GM21390 (cell line): Measurements from ENCODE around the gene RAB25.
A peak's percentile ranks its signal among the peaks of the same experiment; 100 is the strongest.

Experiments
- ATAC-seq: cut with Tn5 transposase; IDR thresholded peaks from one replicate; pipeline ENCODE4 v1.9.1; 2021; ENCODE audit not compliant: unreplicated experiment

Gene RAB25

DNA sequence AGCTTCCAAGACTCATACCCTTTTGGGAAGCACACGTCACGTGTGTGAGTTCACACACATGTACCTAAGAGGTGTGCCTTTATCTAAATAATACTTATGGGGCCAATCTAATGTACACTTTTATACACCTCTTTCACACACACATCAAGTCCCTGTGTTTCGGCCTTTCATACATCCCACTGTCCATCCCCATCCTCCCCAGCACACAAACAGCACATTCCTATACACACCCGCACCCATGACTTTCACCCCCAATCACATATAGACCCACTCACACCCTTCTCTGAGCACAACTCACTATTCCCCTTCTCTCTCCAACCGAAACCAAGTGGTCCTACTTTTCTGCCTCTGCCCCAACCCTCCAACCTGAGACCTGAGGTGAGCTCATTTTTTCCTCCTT is 17.8 kb downstream of the RAB25 start:
- no peak for ATAC-seq

DNA sequence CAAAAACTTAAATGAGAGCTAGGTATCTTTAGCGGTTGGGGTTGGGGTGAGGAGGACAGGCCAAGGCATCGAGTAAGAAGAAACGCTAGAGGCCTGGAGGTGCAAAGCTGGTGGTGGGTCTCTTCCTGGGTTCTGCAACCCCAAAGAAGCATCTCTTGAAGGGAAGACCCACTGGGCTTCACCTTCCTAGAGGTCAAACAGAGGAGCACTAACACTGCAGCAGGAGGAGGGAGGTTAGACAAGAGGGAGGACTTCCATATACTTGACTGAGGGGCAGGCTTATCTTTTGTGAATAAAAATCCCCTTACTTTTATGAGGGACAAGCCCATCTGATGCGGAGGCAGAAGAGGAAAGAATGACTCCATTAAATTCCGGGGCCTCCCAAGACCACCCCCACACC is 18.8 kb downstream of the RAB25 start:
- no peak for ATAC-seq

- ATAC-seq, result no peak
These were observed 19.4 kb downstream of the RAB25 start for GRCh38 chr1:156080241-156080862.

GRCh38 chr1:156080863-156081179 is 19.9 kb downstream of the RAB25 start:
- no peak for ATAC-seq

DNA sequence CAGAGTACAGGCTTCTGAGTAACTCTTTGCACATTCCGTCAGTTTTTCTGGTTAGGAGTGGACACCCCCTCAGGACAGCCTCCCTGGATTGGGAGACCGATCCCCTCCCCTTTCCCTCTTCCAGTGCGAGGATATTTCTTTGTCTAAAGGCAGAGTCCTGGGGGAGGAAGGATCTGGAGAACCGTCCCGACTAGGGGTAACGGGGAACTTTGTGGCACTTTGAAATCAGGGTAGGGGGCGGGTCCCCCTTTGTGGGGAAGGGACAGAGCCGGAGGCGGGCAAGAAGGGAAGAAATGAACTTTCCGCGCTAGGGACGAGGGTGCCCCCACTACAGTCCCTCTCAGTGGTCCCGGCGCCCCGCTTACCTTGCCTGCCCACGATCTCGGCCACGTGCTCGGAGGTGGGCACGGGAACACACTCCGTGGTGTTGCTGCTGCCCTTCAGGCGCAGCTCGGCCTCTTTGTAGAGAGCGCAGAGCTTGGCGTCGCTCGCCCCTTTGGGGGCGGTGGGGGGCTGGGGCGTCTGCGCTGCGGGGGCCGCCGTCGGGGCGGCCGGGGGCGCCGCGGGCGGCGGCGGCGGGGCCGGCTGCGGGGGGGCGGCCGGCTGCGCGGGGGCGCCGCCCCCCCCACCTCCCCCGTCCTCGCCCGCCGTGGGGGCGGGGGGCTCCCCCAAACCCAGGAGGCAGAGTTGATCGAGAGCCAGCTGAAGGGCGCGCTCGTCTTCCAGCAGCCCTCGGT is 20.4 kb downstream of the RAB25 start:
- no peak for ATAC-seq

- ATAC-seq, result no peak
These were observed 21.0 kb downstream of the RAB25 start for GRCh38 chr1:156081917-156082308.

GRCh38 chr1:156082309-156083091 is 21.5 kb downstream of the RAB25 start, which contains the start of gene MEX3A:
MEX3A (minus strand) TSS chr1:156082465; CDS start chr1:156081998, 467 bp downstream.
- no peak for ATAC-seq

GRCh38 chr1:156083800-156084790 is 23.1 kb downstream of the RAB25 start:
- no peak for ATAC-seq

DNA sequence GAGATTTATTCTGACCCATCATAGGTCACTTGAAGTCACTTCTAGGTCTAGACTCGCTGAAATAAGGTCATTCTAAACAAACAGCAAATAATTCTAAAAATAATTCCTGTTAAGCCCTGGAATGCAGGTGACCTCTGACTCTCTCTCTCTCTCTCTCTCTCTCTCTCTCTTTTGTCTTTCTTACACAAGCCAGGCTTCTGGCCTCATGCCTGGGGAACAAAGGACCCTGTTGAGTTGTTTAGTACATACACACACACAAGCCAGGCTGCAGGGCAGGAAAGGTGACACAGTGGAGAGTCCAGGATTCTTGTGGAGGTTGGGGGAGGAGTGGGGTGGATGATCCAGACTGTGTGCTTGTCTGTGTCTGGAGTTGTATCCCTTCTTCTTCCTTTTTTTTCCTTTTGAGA is 25.3 kb downstream of the RAB25 start:
- no peak for ATAC-seq

- ATAC-seq, result no peak
These were observed 28.7 kb downstream of the RAB25 start for GRCh38 chr1:156089704-156090103.

- ATAC-seq, result no peak
These were observed 29.3 kb downstream of the RAB25 start for GRCh38 chr1:156090138-156090839.

- peak; percentile 71 for ATAC-seq
These were observed 29.9 kb downstream of the RAB25 start for GRCh38 chr1:156090840-156091188.

- no peak for ATAC-seq
These were observed 30.6 kb downstream of the RAB25 start for GRCh38 chr1:156091610-156092009.

DNA sequence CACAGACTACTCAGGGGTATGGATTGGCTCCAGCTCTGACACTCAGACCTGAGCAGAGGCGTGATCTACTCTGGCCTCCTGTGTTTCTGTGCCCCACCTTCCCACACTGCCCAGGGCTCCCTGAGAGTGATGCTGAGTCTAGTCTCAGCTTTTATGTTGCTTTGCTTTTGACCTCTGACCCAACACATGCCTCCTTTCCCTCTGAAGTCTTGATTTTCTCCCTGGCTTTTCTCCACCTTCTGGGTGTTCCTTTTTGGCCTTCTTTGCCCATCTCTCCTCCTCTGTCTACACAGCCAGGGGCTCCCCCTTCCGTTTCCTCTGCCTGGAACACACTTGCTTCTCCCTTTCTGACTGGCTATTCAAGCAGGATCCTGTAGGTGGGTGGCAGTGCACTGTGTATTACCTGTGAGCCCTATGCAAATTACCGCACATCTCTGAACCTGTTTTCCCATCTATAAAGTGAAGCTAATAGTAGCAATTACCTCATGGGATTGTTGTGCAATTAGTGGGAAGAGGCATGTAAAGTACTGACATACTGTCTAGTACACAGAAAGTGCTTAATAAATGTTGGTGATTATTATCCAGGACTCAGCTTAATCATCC is 35.0 kb downstream of the RAB25 start:
- ATAC-seq, result no peak

DNA sequence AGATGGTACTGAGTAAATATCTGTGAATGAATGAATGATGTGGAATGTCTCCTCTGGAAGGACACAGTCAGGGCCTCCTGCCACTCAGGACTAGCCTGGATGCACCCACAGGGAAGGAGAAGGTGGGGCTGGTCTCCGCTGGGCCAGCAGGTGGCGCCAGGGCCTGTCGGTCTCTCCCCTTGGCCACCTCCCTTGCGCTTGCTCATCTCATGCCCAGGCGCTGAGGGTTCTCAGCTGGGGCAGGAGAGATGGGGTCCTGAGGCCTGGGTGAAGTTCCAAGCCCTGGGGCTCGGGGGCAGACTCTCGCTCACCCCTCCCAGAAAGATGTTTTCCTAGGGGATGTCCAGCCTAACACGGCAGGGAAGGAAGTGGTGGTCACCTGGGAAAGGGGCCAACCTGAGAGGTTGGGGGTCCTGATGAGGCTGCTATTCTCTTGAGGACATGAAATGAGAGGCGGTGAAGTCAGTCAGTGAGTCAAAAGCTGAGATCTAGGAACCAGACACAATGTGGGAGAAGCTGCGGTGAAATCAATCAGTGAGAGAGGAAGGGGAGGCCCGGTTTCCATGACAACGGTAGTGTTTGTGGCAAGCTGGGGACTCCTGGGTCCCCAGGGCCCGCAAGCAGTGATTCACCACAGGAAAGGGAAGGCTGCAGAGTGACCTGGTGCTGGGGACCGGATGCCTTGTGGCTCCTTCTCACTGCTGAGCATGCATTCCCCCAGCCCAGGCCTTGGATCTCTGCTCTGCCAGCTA is 35.9 kb downstream of the RAB25 start:
- peak; percentile 62 for ATAC-seq

- no peak for ATAC-seq
These were observed 36.7 kb downstream of the RAB25 start for GRCh38 chr1:156097499-156098178.

- no peak for ATAC-seq
These were observed 37.8 kb downstream of the RAB25 start for GRCh38 chr1:156098784-156099183.

DNA sequence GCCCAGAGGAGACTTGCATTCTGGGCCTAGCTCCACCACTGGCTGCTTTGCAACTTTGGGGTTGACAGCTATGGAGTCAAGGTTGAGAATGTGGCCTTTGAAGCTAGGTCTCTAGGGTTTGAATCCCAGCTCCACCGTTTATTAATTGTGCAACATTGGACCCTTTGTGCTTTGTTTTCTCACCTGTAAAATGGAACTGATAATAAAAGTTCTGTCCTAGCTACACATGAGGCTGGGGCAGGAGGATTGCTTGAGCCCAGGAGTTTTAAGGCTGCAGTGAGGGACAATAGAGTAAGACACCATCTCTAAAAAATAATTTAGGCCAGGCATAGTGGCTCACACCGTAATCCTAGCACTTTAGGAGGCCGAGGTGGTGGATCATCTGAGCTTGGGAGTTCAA is 38.3 kb downstream of the RAB25 start:
- ATAC-seq, result no peak
